H9 (cell line): ENCODE results near the gene SHANK1. TPM values are rescaled to one million over a fixed set of nuclear protein-coding genes. Genes with fewer than 3 reads are reported as not detected.
A peak's percentile ranks its signal among the peaks of the same experiment; 100 is the strongest.

Experiments used
- DNase-seq: peaks from one replicate; pipeline ENCODE4 v3.0.0-alpha.2; 2017
- H2AFZ ChIP-seq: one replicate; pipeline ENCODE4 v1.6.1; 2013; ENCODE audit warnings: mild to moderate bottlenecking, low read length, control low read depth, moderate library complexity
- H2AK5ac ChIP-seq: 2 replicates; pipeline ENCODE4 v1.6.1; 2013; ENCODE audit warnings: low read length, control low read depth, mixed read lengths; ENCODE audit not compliant: insufficient read length
- H2BK120ac ChIP-seq: one replicate; pipeline ENCODE4 v1.6.1; 2013; ENCODE audit warnings: low read depth, mild to moderate bottlenecking, low read length, control low read depth, inconsistent platforms; ENCODE audit not compliant: poor library complexity, severe bottlenecking
- H2BK12ac ChIP-seq: 2 replicates; pipeline ENCODE4 v1.6.1; 2013; ENCODE audit warnings: low read length, control low read depth, mixed read lengths, low read depth; ENCODE audit not compliant: insufficient read length
- H2BK15ac ChIP-seq: 2 replicates; pipeline ENCODE4 v1.6.1; 2013; ENCODE audit warnings: low read depth, low read length, control low read depth
- H2BK20ac ChIP-seq: one replicate; pipeline ENCODE4 v1.6.1; 2013; ENCODE audit warnings: low read depth, mild to moderate bottlenecking, low read length, control low read depth, inconsistent platforms; ENCODE audit not compliant: poor library complexity, severe bottlenecking
- H2BK5ac ChIP-seq: 2 replicates; pipeline ENCODE4 v1.6.1; 2013; ENCODE audit warnings: low read length, control low read depth, mixed read lengths; ENCODE audit not compliant: insufficient read length
- H3K14ac ChIP-seq: 2 replicates; pipeline ENCODE4 v1.6.1; 2013; ENCODE audit warnings: low read length, control low read depth; ENCODE audit not compliant: insufficient read depth
- H3K18ac ChIP-seq: 2 replicates; pipeline ENCODE4 v1.6.1; 2013; ENCODE audit warnings: low read depth, mild to moderate bottlenecking, mixed read lengths, low read length, control low read depth; ENCODE audit not compliant: insufficient read length
- H3K23ac ChIP-seq: 2 replicates; pipeline ENCODE4 v1.6.1; 2013; ENCODE audit warnings: low read length, control low read depth, mixed read lengths, low read depth; ENCODE audit not compliant: insufficient read length
- H3K23me2 ChIP-seq: 2 replicates; pipeline ENCODE4 v1.6.1; 2013; ENCODE audit warnings: low read depth, mild to moderate bottlenecking, mixed read lengths, low read length, control low read depth; ENCODE audit not compliant: insufficient read length, poor library complexity, severe bottlenecking
- H3K27ac ChIP-seq: 2 replicates; pipeline ENCODE4 v1.5.1; 2013; ENCODE audit warnings: low read length, control low read depth, mixed read lengths, low read depth; ENCODE audit not compliant: insufficient read length
- H3K27me3 ChIP-seq: 2 replicates; pipeline ENCODE4 v1.6.1; 2013; ENCODE audit warnings: low read length, control low read depth, inconsistent platforms; ENCODE audit not compliant: insufficient read depth
- H3K4ac ChIP-seq: 2 replicates; pipeline ENCODE4 v1.6.1; 2013; ENCODE audit warnings: low read depth, mild to moderate bottlenecking, control low read depth, inconsistent platforms, low read length, moderate library complexity
- H3K4me1 ChIP-seq: 2 replicates; pipeline ENCODE4 v1.6.1; 2013; ENCODE audit warnings: low read length, control low read depth, inconsistent platforms; ENCODE audit not compliant: insufficient read depth
- H3K4me2 ChIP-seq: 2 replicates; pipeline ENCODE4 v1.6.1; 2013; ENCODE audit warnings: low read length, control low read depth, mixed read lengths; ENCODE audit not compliant: insufficient read length, insufficient read depth
- H3K56ac ChIP-seq: 2 replicates; pipeline ENCODE4 v1.6.1; 2013; ENCODE audit warnings: low read depth, mild to moderate bottlenecking, mixed read lengths, low read length, control low read depth; ENCODE audit not compliant: insufficient read length
- H3K79me1 ChIP-seq: 2 replicates; pipeline ENCODE4 v1.6.1; 2013; ENCODE audit warnings: low read depth, mild to moderate bottlenecking, moderate library complexity, low read length, control low read depth, inconsistent platforms; ENCODE audit not compliant: insufficient read depth, poor library complexity, severe bottlenecking
- H3K79me2 ChIP-seq: 2 replicates; pipeline ENCODE4 v1.6.1; 2013; ENCODE audit warnings: low read length, control low read depth, inconsistent platforms; ENCODE audit not compliant: insufficient read depth
- H3K9ac ChIP-seq: 2 replicates; pipeline ENCODE4 v1.6.1; 2013; ENCODE audit warnings: low read length, control low read depth, mixed read lengths; ENCODE audit not compliant: insufficient read length; ENCODE audit errors: extremely low read depth
- H3K9me3 ChIP-seq: one replicate; pipeline ENCODE4 v1.6.1; 2013; ENCODE audit warnings: low read depth, low read length, inconsistent platforms; ENCODE audit not compliant: control insufficient read depth
- H3T11ph ChIP-seq: one replicate; pipeline ENCODE4 v1.6.1; 2013; ENCODE audit warnings: mild to moderate bottlenecking, low read length, control low read depth, inconsistent platforms
- H4K20me1 ChIP-seq: one replicate; pipeline ENCODE4 v1.6.1; 2013; ENCODE audit not compliant: control insufficient read depth, insufficient read length, insufficient read depth
- H4K5ac ChIP-seq: 2 replicates; pipeline ENCODE4 v1.6.1; 2013; ENCODE audit warnings: low read depth, mild to moderate bottlenecking, mixed read lengths, low read length, control low read depth; ENCODE audit not compliant: insufficient read length
- H4K8ac ChIP-seq: replicated peaks from 2 replicates; pipeline ENCODE4 v1.6.1; 2013; ENCODE audit warnings: low read length, control low read depth, mixed read lengths, low read depth; ENCODE audit not compliant: insufficient read length
- H4K91ac ChIP-seq: 2 replicates; pipeline ENCODE4 v1.6.1; 2013; ENCODE audit warnings: low read depth, mild to moderate bottlenecking, moderate library complexity, mixed read lengths, low read length, control low read depth; ENCODE audit not compliant: insufficient read length
- H3K27ac Mint-ChIP-seq, 3 experiments: 2 replicates in 2 of 3; 3 replicates in 1 of 3; pipeline ENCODE4 v1.8.0; 2020 to 2021; ENCODE audit warnings: mixed read lengths in 3 of 3, mild to moderate bottlenecking in 1 of 3, moderate library complexity in 1 of 3
- H3K27me3 Mint-ChIP-seq: 2 replicates; pipeline ENCODE4 v1.8.0; 2021; ENCODE audit warnings: low read depth, mild to moderate bottlenecking, moderate library complexity, mixed read lengths
- H3K36me3 Mint-ChIP-seq, 3 experiments: 2 replicates in 2 of 3; 3 replicates in 1 of 3; pipeline ENCODE4 v1.8.0; 2020 to 2021; ENCODE audit warnings: low read depth in 3 of 3, mixed read lengths in 3 of 3; ENCODE audit not compliant: insufficient read depth in 1 of 3
- H3K4me1 Mint-ChIP-seq, 2 experiments: 2 replicates each; pipeline ENCODE4 v1.8.0; 2020; ENCODE audit warnings: mixed read lengths in 2 of 2
- H3K4me3 Mint-ChIP-seq, 2 experiments: 2 replicates in 1 of 2; 3 replicates in 1 of 2; pipeline ENCODE4 v1.8.0; 2020 to 2021; ENCODE audit warnings: mild to moderate bottlenecking in 2 of 2, mixed read lengths in 2 of 2, moderate library complexity in 1 of 2
- H3K9me3 Mint-ChIP-seq, 2 experiments: 2 replicates in 1 of 2; 3 replicates in 1 of 2; pipeline ENCODE4 v1.8.0; 2020; ENCODE audit warnings: mild to moderate bottlenecking in 2 of 2, mixed read lengths in 2 of 2, moderate library complexity in 1 of 2
- CTCF ChIP-seq: fragments of 200-600 bp; sonication (generic); conservative IDR thresholded peaks from 3 replicates; pipeline ENCODE4 v1.8.0; 2021; ENCODE audit warnings: antibody characterized with exemption, mild to moderate bottlenecking
- WGBS: extraction: QIAGEN DNeasy Blood & Tissue Kit; methylation state at CpG from one replicate; pipeline ENCODE4 v1.1.7; 2013; ENCODE audit warnings: missing lambda C conversion rate, low lambda C conversion rate, mixed read lengths; ENCODE audit not compliant: insufficient read length; ENCODE audit errors: extremely low coverage; 5-methylcytosine and 5-hydroxymethylcytosine counted together
- total RNA-seq: library from RNA; stranded (reverse); gene quantifications from 2 replicates; pipeline ENCODE4 v1.2.1, GENCODE V29; 2021

Gene SHANK1
- total RNA-seq, 1 experiment from 2014 or later = 1.7 TPM

GRCh38 chr19:50677636-50678035 lies 42.0 kb downstream of the SHANK1 start:
- Histone ChIP-seq H2BK5ac (no peak overlapping the region), H3K4me1 (peaks cover 15% of the 10 kb centered on the region; the same call in 1 of the 2 replicates), H3K79me1 (no peaks in the 10 kb centered on the region), H3K23ac (no peak overlapping the region), H4K5ac (no peak overlapping the region), H3K79me2 (no peaks in the 10 kb centered on the region), H3K56ac (no peak overlapping the region), H3K9ac (no peak overlapping the region), H2BK12ac (no peak overlapping the region), H3K23me2 (peaks cover 3% of the 10 kb centered on the region), H3K4ac (no peak overlapping the region), H3T11ph (no peak overlapping the region), H4K91ac (no peak overlapping the region), H2BK20ac (no peak overlapping the region), H3K14ac (no peak overlapping the region), H3K4me2 (peak overlapping the region; percentile 34), H3K9me3 (no peaks in the 10 kb centered on the region), H2AK5ac (no peak overlapping the region), H2BK120ac (no peak overlapping the region), H4K8ac (no peak overlapping the region), H2AFZ (no peak overlapping the region), H3K27ac (no peak overlapping the region), H3K18ac (no peak overlapping the region), H4K20me1 (no peaks in the 10 kb centered on the region), H2BK15ac (no peak overlapping the region), H3K27me3 (peaks cover 8% of the 10 kb centered on the region; the same call in 1 of the 2 replicates)
- H3K36me3 Mint-ChIP-seq = peaks cover 0 to 2% (median 0%) of the 10 kb centered on the region in 3 experiments; a peak in 1 of 7 replicates
- no peak overlapping the region; a peak in 1 of 7 replicates for H3K27ac Mint-ChIP-seq
- peak; percentile 50 for DNase-seq
- H3K4me3 Mint-ChIP-seq = peak overlapping the region in 1 of 2 experiments; percentile 12; a peak in 1 of 5 replicates
- WGBS = no CpG with 5 or more reads among the region's 5 CpGs
- no peak for TF ChIP-seq CTCF
- peaks cover 86% of the 10 kb centered on the region for H3K27me3 Mint-ChIP-seq
- H3K9me3 Mint-ChIP-seq = peaks cover 3 to 15% of the 10 kb centered on the region in 2 experiments; a peak in 3 of 5 replicates
- peaks cover 20 to 32% of the 10 kb centered on the region in 2 experiments for H3K4me1 Mint-ChIP-seq
